ENCODE measurements around the gene FNTB. TPM values are rescaled to one million over a fixed set of nuclear protein-coding genes. Genes with fewer than 3 reads are reported as not detected.

Gene FNTB
- total RNA-seq, 2 experiments from 2014 or later: 7.5 to 7.9 TPM

DNA sequence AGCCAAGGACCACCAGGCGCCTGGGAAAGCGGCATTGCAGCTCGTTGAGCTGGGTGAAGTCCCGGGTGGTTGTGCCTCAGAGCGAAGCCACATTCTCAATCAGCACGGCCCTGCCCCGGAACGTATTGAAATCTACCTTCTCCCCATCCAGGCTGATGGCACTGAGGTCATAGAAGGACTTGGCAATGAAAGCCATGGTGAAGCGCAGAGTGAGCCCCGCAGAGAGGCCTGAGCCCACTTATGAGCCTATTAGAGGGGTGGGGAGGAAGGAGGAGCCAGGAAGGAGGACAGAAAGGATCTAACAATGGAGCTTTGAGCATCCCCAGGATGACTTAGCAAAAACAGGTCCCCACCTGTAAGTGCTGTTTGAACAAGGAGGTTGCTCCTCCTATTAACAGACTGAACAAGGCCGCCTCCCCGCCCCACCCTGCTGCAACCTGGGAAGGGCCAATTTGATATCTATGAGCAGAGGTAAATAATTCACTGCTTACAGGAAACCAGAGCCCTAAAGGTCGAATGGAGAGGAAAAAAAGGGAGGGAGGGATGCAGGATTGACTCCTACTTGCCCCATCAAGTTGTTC lies 44.1 kb upstream of the FNTB start, which contains the start of gene GPX2:
TSS of gene GPX2 (minus strand) at position 215 of the 581 bp plus-strand sequence. CDS start at position 196, 19 bp downstream.
- Histone ChIP-seq H3K4me1 (ENCODE audit: insufficient read depth, low read length) (peaks cover 30% of the 10 kb centered on the region), H3K36me3 (ENCODE audit: insufficient read depth, low read length) (peaks cover 75% of the 10 kb centered on the region), H3K27ac (ENCODE audit: low read depth in 1 of 2, low read length in 2 of 2) (peak within 1 kb of the TSS in 1 of 2 donors; percentile 22), H3K27me3 (ENCODE audit: control insufficient read depth in 1 of 2, insufficient read depth in 2 of 2, low read length in 2 of 2) (no peaks in the 10 kb centered on the region), H3K4me3 (ENCODE audit: low read length) (no peak within 1 kb of the TSS), H3K9me3 (ENCODE audit: control insufficient read depth in 1 of 2, insufficient read depth in 1 of 2, low read length in 2 of 2) (no peaks in the 10 kb centered on the region)
- no peak for ATAC-seq (ENCODE audit: poor library complexity)
- intact Hi-C loops (cut with DNase I, micrococcal nuclease): no loop called here
- Mint-ChIP-seq H3K4me3 (no peak within 1 kb of the TSS), H3K27ac (peak within 1 kb of the TSS; percentile 74), H3K4me1 (ENCODE audit: low read depth) (peaks cover 89% of the 10 kb centered on the region), H3K9me3 (no peaks in the 10 kb centered on the region), H3K36me3 (ENCODE audit: low read depth) (peaks cover 97% of the 10 kb centered on the region), H3K27me3 (no peaks in the 10 kb centered on the region)
- ChIA-PET POLR2A (interaction anchor here (1.0 to 1.7 kb wide), 3 partner anchors 14 to 28 kb away, joined by 3 to 5 read pairs (median 3); partner anchors contain the start of gene CHURC1), CTCF (no interaction called here)
- TF ChIP-seq, protein P1, sequence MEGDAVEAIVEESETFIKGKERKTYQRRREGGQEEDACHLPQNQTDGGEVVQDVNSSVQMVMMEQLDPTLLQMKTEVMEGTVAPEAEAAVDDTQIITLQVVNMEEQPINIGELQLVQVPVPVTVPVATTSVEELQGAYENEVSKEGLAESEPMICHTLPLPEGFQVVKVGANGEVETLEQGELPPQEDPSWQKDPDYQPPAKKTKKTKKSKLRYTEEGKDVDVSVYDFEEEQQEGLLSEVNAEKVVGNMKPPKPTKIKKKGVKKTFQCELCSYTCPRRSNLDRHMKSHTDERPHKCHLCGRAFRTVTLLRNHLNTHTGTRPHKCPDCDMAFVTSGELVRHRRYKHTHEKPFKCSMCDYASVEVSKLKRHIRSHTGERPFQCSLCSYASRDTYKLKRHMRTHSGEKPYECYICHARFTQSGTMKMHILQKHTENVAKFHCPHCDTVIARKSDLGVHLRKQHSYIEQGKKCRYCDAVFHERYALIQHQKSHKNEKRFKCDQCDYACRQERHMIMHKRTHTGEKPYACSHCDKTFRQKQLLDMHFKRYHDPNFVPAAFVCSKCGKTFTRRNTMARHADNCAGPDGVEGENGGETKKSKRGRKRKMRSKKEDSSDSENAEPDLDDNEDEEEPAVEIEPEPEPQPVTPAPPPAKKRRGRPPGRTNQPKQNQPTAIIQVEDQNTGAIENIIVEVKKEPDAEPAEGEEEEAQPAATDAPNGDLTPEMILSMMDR (IDR thresholded peaks at IDR 0.05): no peak
- DNase-seq: no peak

DNA sequence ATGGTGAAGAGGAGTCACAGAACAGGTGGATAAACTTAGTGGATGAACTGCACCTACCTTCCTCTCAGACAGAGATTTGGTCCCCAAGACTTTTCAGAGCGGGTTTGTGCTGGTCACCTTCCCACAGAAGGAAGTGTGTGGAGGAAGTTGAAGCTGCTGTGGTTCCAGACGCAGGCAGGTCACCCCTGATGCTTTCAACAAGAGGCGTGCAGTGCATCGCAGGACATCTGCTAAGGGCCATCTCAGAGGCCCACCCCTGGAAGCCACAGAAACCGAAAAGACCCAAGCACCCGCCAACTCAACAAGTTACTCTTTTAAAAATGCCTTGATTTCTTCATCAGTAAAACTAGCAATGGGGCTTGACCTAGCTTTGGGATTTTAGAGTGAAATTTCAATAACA lies 43.1 kb upstream of the FNTB start:
- no peaks in the 10 kb centered on the region for H3K9me3 Mint-ChIP-seq
- POLR2A ChIA-PET: interaction anchor here (0.9 to 1.4 kb wide), 2 partner anchors 27 to 29 kb away, joined by 3 to 5 read pairs; partner anchors contain the start of gene CHURC1

DNA sequence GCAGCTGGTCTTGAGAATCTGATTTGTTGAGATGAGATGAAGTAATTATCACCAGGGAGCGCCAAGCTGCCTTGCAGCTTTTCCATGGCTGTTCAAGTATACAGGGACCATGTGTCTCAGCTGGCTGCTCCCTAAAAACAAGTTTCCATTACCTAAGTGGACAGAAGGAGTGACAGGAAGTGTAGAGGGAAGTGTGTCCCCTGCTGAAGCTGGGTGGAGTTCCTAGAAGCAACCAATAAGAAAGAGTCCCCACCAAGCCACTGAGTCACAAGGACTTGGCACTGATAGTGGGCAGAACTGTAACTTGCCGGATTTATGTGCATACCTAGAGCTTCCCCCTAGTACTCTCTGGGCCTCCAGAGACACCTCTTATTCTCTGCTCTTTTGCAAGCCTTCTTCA lies 42.7 kb upstream of the FNTB start:
- H3K4me3 Mint-ChIP-seq: no peak overlapping the region
- no peaks in the 10 kb centered on the region for H3K27me3 Mint-ChIP-seq
- TF ChIP-seq, protein P1 (IDR thresholded peaks at IDR 0.05): no peak
- H3K9me3 ChIP-seq (ENCODE audit: control insufficient read depth in 1 of 2, insufficient read depth in 1 of 2, low read length in 2 of 2): no peaks in the 10 kb centered on the region
- POLR2A ChIA-PET: interaction anchor here (0.9 to 1.4 kb wide), 2 partner anchors 27 to 29 kb away, joined by 3 to 5 read pairs; partner anchors contain the start of gene CHURC1
- peaks cover 87% of the 10 kb centered on the region for H3K36me3 Mint-ChIP-seq (ENCODE audit: low read depth)
- no peak overlapping the region for H3K27ac ChIP-seq (ENCODE audit: low read depth in 1 of 2, low read length in 2 of 2)
- peak overlapping the region; percentile 74 for H3K27ac Mint-ChIP-seq
- H3K27me3 ChIP-seq (ENCODE audit: control insufficient read depth in 1 of 2, insufficient read depth in 2 of 2, low read length in 2 of 2): no peaks in the 10 kb centered on the region
- DNase-seq: no peak
- peaks cover 26% of the 10 kb centered on the region for H3K4me1 ChIP-seq (ENCODE audit: insufficient read depth, low read length)
- peaks cover 78% of the 10 kb centered on the region for H3K4me1 Mint-ChIP-seq (ENCODE audit: low read depth)
- no peak overlapping the region for H3K4me3 ChIP-seq (ENCODE audit: low read length)
- no peak for ATAC-seq (ENCODE audit: poor library complexity)
- H3K9me3 Mint-ChIP-seq: no peaks in the 10 kb centered on the region
- CTCF ChIA-PET: interaction anchor here (1.5 kb wide), 1 partner anchor 8 kb away, joined by 3 read pairs; no protein-coding TSS in a partner anchor
- intact Hi-C loops (cut with DNase I, micrococcal nuclease): no loop called here
- peaks cover 77% of the 10 kb centered on the region for H3K36me3 ChIP-seq (ENCODE audit: insufficient read depth, low read length)

More for the DNA sequence above, 43.1 kb upstream of the FNTB start:
- no peaks in the 10 kb centered on the region for H3K27me3 ChIP-seq (ENCODE audit: control insufficient read depth in 1 of 2, insufficient read depth in 2 of 2, low read length in 2 of 2)
- TF ChIP-seq, protein P1 (IDR thresholded peaks at IDR 0.05): no peak
- H3K4me1 ChIP-seq (ENCODE audit: insufficient read depth, low read length): peaks cover 30% of the 10 kb centered on the region
- H3K4me1 Mint-ChIP-seq (ENCODE audit: low read depth): peaks cover 83% of the 10 kb centered on the region
- H3K4me3 Mint-ChIP-seq: no peak overlapping the region
- H3K9me3 ChIP-seq (ENCODE audit: control insufficient read depth in 1 of 2, insufficient read depth in 1 of 2, low read length in 2 of 2): no peaks in the 10 kb centered on the region
- CTCF ChIA-PET: interaction anchor here (1.5 kb wide), 1 partner anchor 8 kb away, joined by 3 read pairs; no protein-coding TSS in a partner anchor
- no peak overlapping the region for H3K4me3 ChIP-seq (ENCODE audit: low read length)
- H3K27ac Mint-ChIP-seq: peak overlapping the region; percentile 74
- DNase-seq (no peak), ATAC-seq (ENCODE audit: poor library complexity) (no peak)
- peak overlapping the region in 1 of 2 donors; percentile 22 for H3K27ac ChIP-seq (ENCODE audit: low read depth in 1 of 2, low read length in 2 of 2)
- H3K36me3 Mint-ChIP-seq (ENCODE audit: low read depth): peaks cover 92% of the 10 kb centered on the region
- no peaks in the 10 kb centered on the region for H3K27me3 Mint-ChIP-seq
- peaks cover 78% of the 10 kb centered on the region for H3K36me3 ChIP-seq (ENCODE audit: insufficient read depth, low read length)
- intact Hi-C loops (cut with DNase I, micrococcal nuclease): no loop called here
